GM23338 (cell line): Measurements from ENCODE around the gene IFT88. TPM values are rescaled to one million over a fixed set of nuclear protein-coding genes. Genes with fewer than 3 reads are reported as not detected.

ENCODE experiments used
- ATAC-seq: fragments of 200-7000 bp; cut with Tn5 transposase; 3 replicates; pipeline ENCODE4 v1.9.1; 2020
- DNase-seq: peaks from one replicate; pipeline ENCODE4 v3.0.0-alpha.2; 2015; ENCODE audit warnings: low spot score
- H2AFZ ChIP-seq: fragments of 200-600 bp; sonication (generic); 2 replicates; pipeline ENCODE4 v1.8.0; 2016; ENCODE audit warnings: antibody characterized with exemption, mild to moderate bottlenecking, moderate library complexity
- H3F3A ChIP-seq: fragments of 200-600 bp; sonication (generic); replicated peaks from 2 replicates; pipeline ENCODE4 v1.8.0; 2017; ENCODE audit warnings: antibody characterized with exemption, mixed run types, low read depth
- H3K27ac ChIP-seq: fragments of 200-600 bp; sonication (generic); 2 replicates; pipeline ENCODE4 v1.6.1; 2016; ENCODE audit warnings: low read depth
- H3K27me3 ChIP-seq: fragments of 200-600 bp; sonication (generic); 2 replicates; pipeline ENCODE4 v1.8.0; 2016; ENCODE audit warnings: mild to moderate bottlenecking, mixed run types, moderate library complexity; ENCODE audit not compliant: insufficient read depth
- H3K36me3 ChIP-seq: fragments of 200-600 bp; sonication (generic); 2 replicates; pipeline ENCODE4 v1.8.0; 2016; ENCODE audit warnings: mild to moderate bottlenecking; ENCODE audit not compliant: insufficient read depth
- H3K4me1 ChIP-seq: fragments of 200-600 bp; sonication (generic); 2 replicates; pipeline ENCODE4 v1.8.0; 2016; ENCODE audit warnings: mild to moderate bottlenecking, moderate library complexity; ENCODE audit not compliant: insufficient read depth
- H3K4me2 ChIP-seq: fragments of 200-600 bp; sonication (generic); 2 replicates; pipeline ENCODE4 v1.7.1; 2017; ENCODE audit warnings: mixed run types
- H3K4me3 ChIP-seq: fragments of 200-600 bp; sonication (generic); 2 replicates; pipeline ENCODE4 v1.6.1; 2016; ENCODE audit warnings: mixed run types
- H3K79me2 ChIP-seq: fragments of 200-600 bp; sonication (generic); replicated peaks from 2 replicates; pipeline ENCODE4 v1.8.0; 2017; ENCODE audit warnings: mild to moderate bottlenecking; ENCODE audit not compliant: insufficient read depth
- H3K9me2 ChIP-seq: fragments of 200-600 bp; sonication (generic); 2 replicates; pipeline ENCODE4 v1.8.0; 2017; ENCODE audit not compliant: insufficient read depth
- H4K20me1 ChIP-seq: fragments of 200-600 bp; sonication (generic); replicated peaks from 2 replicates; pipeline ENCODE4 v1.8.0; 2017; ENCODE audit warnings: mild to moderate bottlenecking; ENCODE audit not compliant: insufficient read depth
- H3K27ac Mint-ChIP-seq: 2 replicates; pipeline ENCODE4 v1.8.0; 2020; ENCODE audit warnings: inconsistent platforms, mild to moderate bottlenecking, moderate library complexity, mixed read lengths
- H3K27me3 Mint-ChIP-seq: 3 replicates; pipeline ENCODE4 v1.8.0; 2022; ENCODE audit warnings: low read depth, mild to moderate bottlenecking, moderate library complexity, mixed read lengths, inconsistent platforms; ENCODE audit not compliant: insufficient read depth, poor library complexity
- H3K36me3 Mint-ChIP-seq: 3 replicates; pipeline ENCODE4 v1.8.0; 2021; ENCODE audit warnings: low read depth, mild to moderate bottlenecking, inconsistent platforms, moderate library complexity, mixed read lengths
- H3K4me1 Mint-ChIP-seq: 3 replicates; pipeline ENCODE4 v1.8.0; 2020; ENCODE audit warnings: mild to moderate bottlenecking, inconsistent platforms, mixed read lengths
- H3K4me3 Mint-ChIP-seq: 3 replicates; pipeline ENCODE4 v1.8.0; 2021; ENCODE audit warnings: moderate library complexity, mild to moderate bottlenecking, inconsistent platforms, mixed read lengths
- H3K9me3 Mint-ChIP-seq: 3 replicates; pipeline ENCODE4 v1.8.0; 2020; ENCODE audit warnings: moderate library complexity, mild to moderate bottlenecking, inconsistent platforms, mixed read lengths
- EZH2 ChIP-seq: fragments of 200-600 bp; sonication (generic); IDR thresholded peaks from one replicate; pipeline ENCODE4 v1.8.0; 2017; ENCODE audit warnings: antibody characterized with exemption, mild to moderate bottlenecking, low read depth; ENCODE audit not compliant: unreplicated experiment
- EZH2phosphoT487 ChIP-seq: fragments of 200-600 bp; sonication (generic); IDR thresholded peaks from one replicate; pipeline ENCODE4 v1.8.1; 2018; ENCODE audit warnings: antibody characterized with exemption; ENCODE audit not compliant: unreplicated experiment
- NANOG ChIP-seq: IDR thresholded peaks from 2 replicates; pipeline ENCODE4 v1.6.1; 2016; ENCODE audit warnings: antibody characterized with exemption, borderline replicate concordance
- POLR2AphosphoS5 ChIP-seq: IDR thresholded peaks from 2 replicates; pipeline ENCODE4 v1.6.1; 2016; ENCODE audit warnings: antibody characterized with exemption, low read depth
- REST ChIP-seq: IDR thresholded peaks from one replicate; pipeline ENCODE4 v1.6.1; 2018; ENCODE audit warnings: antibody characterized with exemption; ENCODE audit not compliant: unreplicated experiment
- STAT1 ChIP-seq: IDR thresholded peaks from one replicate; pipeline ENCODE4 v1.6.1; 2016; ENCODE audit warnings: antibody characterized with exemption; ENCODE audit not compliant: unreplicated experiment
- ZNF114 ChIP-seq: fragments of 250-450 bp; sonication (Bioruptor Pico); IDR thresholded peaks from 2 replicates; pipeline ENCODE4 v1.5.0; 2020; ENCODE audit warnings: mild to moderate bottlenecking, moderate library complexity
- ZNF331 ChIP-seq: fragments of 250-450 bp; sonication (Bioruptor Pico); IDR thresholded peaks from 2 replicates; pipeline ENCODE4 v1.5.0; 2020; ENCODE audit warnings: low read depth, mild to moderate bottlenecking, moderate library complexity
- polyA plus RNA-seq: library from polyadenylated mRNA; unstranded; fragments of >200 nt; fragmentation: Nextera tagmentation; extraction: Ambion mirVana; gene quantifications from 2 replicates; pipeline ENCODE4 v1.2.1, GENCODE V29; 2016
- total RNA-seq: library from RNA; depleted of rRNA; stranded (reverse); fragments of >200 nt; shearing (Covaris generic); gene quantifications from 2 replicates; pipeline ENCODE4 v1.2.3, GENCODE V29; 2014
- TF ChIP-seq, protein P1 (sequence below): fragments of 250-450 bp; sonication (Bioruptor Pico); IDR thresholded peaks from 2 replicates; pipeline ENCODE4 v1.5.0; 2020; ENCODE audit warnings: mild to moderate bottlenecking, moderate library complexity
- TF ChIP-seq, protein P2 (sequence below), 2 experiments: fragments of 200-600 bp in 1 of 2; sonication (generic) in 1 of 2; conservative IDR thresholded peaks; 2 replicates each; pipeline versions ENCODE4 v1.5.1 to v1.6.1; 2016 to 2017; ENCODE audit warnings: antibody characterized with exemption in 2 of 2, low read depth in 2 of 2, mild to moderate bottlenecking in 2 of 2, moderate library complexity in 1 of 2

The IFT88 gene
- total and polyA plus RNA-seq, 2 experiments from 2014 or later = 8.2 to 8.7 TPM

DNA sequence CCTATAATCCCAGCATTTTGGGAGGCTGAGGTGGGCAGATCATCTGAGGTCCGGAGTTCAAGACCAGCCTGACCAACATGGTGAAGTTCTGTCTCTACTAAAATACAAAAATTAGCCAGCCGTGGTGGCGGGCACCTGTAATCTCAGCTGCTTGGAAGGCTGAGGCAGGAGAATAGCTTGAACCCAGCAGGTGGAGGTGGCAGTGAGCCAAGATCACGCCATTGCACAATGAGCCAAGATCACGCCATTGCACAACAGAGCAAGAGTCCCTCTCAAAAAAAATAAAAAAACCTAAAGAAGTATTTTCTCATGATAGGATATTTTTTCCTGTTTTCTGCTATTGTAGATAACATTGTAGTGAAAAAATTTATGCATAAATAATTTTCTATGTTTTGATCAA, 13.3 kb downstream of the IFT88 start (continued):
- no peak for TF ChIP-seq EZH2phosphoT487

GRCh38 chr13:20582026-20582425, 15.1 kb downstream of the IFT88 start:
- Histone ChIP-seq H3K27ac (no peak overlapping the region), H4K20me1 (no peaks in the 10 kb centered on the region), H3F3A (no peaks in the 10 kb centered on the region), H3K36me3 (no peaks in the 10 kb centered on the region), H3K27me3 (no peaks in the 10 kb centered on the region), H2AFZ (no peak overlapping the region), H3K9me2 (no peaks in the 10 kb centered on the region), H3K4me2 (no peak overlapping the region), H3K4me1 (no peaks in the 10 kb centered on the region), H3K4me3 (no peak overlapping the region), H3K79me2 (no peaks in the 10 kb centered on the region)
- H3K27ac Mint-ChIP-seq = no peak overlapping the region
- peaks cover 33% of the 10 kb centered on the region for H3K36me3 Mint-ChIP-seq
- H3K27me3 Mint-ChIP-seq = no peaks in the 10 kb centered on the region
- H3K4me3 Mint-ChIP-seq = no peak overlapping the region
- no peak for ATAC-seq
- no peaks in the 10 kb centered on the region for H3K4me1 Mint-ChIP-seq
- H3K9me3 Mint-ChIP-seq = peaks cover 5% of the 10 kb centered on the region; the same call in 2 of the 3 replicates
- TF ChIP-seq, protein P1, sequence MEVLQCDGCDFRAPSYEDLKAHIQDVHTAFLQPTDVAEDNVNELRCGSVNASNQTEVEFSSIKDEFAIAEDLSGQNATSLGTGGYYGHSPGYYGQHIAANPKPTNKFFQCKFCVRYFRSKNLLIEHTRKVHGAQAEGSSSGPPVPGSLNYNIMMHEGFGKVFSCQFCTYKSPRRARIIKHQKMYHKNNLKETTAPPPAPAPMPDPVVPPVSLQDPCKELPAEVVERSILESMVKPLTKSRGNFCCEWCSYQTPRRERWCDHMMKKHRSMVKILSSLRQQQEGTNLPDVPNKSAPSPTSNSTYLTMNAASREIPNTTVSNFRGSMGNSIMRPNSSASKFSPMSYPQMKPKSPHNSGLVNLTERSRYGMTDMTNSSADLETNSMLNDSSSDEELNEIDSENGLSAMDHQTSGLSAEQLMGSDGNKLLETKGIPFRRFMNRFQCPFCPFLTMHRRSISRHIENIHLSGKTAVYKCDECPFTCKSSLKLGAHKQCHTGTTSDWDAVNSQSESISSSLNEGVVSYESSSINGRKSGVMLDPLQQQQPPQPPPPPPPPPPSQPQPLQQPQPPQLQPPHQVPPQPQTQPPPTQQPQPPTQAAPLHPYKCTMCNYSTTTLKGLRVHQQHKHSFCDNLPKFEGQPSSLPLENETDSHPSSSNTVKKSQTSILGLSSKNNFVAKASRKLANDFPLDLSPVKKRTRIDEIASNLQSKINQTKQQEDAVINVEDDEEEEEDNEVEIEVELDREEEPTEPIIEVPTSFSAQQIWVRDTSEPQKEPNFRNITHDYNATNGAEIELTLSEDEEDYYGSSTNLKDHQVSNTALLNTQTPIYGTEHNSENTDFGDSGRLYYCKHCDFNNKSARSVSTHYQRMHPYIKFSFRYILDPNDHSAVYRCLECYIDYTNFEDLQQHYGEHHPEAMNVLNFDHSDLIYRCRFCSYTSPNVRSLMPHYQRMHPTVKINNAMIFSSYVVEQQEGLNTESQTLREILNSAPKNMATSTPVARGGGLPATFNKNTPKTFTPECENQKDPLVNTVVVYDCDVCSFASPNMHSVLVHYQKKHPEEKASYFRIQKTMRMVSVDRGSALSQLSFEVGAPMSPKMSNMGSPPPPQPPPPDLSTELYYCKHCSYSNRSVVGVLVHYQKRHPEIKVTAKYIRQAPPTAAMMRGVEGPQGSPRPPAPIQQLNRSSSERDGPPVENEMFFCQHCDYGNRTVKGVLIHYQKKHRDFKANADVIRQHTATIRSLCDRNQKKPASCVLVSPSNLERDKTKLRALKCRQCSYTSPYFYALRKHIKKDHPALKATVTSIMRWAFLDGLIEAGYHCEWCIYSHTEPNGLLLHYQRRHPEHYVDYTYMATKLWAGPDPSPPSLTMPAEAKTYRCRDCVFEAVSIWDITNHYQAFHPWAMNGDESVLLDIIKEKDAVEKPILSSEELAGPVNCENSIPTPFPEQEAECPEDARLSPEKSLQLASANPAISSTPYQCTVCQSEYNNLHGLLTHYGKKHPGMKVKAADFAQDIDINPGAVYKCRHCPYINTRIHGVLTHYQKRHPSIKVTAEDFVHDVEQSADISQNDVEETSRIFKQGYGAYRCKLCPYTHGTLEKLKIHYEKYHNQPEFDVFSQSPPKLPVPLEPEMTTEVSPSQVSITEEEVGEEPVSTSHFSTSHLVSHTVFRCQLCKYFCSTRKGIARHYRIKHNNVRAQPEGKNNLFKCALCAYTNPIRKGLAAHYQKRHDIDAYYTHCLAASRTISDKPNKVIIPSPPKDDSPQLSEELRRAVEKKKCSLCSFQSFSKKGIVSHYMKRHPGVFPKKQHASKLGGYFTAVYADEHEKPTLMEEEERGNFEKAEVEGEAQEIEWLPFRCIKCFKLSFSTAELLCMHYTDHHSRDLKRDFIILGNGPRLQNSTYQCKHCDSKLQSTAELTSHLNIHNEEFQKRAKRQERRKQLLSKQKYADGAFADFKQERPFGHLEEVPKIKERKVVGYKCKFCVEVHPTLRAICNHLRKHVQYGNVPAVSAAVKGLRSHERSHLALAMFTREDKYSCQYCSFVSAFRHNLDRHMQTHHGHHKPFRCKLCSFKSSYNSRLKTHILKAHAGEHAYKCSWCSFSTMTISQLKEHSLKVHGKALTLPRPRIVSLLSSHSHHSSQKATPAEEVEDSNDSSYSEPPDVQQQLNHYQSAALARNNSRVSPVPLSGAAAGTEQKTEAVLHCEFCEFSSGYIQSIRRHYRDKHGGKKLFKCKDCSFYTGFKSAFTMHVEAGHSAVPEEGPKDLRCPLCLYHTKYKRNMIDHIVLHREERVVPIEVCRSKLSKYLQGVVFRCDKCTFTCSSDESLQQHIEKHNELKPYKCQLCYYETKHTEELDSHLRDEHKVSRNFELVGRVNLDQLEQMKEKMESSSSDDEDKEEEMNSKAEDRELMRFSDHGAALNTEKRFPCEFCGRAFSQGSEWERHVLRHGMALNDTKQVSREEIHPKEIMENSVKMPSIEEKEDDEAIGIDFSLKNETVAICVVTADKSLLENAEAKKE (CRISPR knock-in tag) = no peak
- TF ChIP-seq REST (no peak), NANOG (no peak), ZNF114 (no peak), EZH2 (no peak), STAT1 (no peak), ZNF331 (CRISPR knock-in tag) (no peak), POLR2AphosphoS5 (no peak)
- TF ChIP-seq, protein P2, sequence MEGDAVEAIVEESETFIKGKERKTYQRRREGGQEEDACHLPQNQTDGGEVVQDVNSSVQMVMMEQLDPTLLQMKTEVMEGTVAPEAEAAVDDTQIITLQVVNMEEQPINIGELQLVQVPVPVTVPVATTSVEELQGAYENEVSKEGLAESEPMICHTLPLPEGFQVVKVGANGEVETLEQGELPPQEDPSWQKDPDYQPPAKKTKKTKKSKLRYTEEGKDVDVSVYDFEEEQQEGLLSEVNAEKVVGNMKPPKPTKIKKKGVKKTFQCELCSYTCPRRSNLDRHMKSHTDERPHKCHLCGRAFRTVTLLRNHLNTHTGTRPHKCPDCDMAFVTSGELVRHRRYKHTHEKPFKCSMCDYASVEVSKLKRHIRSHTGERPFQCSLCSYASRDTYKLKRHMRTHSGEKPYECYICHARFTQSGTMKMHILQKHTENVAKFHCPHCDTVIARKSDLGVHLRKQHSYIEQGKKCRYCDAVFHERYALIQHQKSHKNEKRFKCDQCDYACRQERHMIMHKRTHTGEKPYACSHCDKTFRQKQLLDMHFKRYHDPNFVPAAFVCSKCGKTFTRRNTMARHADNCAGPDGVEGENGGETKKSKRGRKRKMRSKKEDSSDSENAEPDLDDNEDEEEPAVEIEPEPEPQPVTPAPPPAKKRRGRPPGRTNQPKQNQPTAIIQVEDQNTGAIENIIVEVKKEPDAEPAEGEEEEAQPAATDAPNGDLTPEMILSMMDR (conservative IDR thresholded peaks at IDR 0.05; ENCODE audit: low read depth in 2 of 2) = no peak
- DNase-seq = no peak
